Aorta (tissue), 4 donors: ENCODE data around the gene MCM5. TPM values are rescaled to one million over a fixed set of nuclear protein-coding genes. Genes with fewer than 3 reads are reported as not detected.

ENCODE experiments used
- polyA plus RNA-seq, 2 donors: library from polyadenylated mRNA; stranded (reverse); fragments of 200-250 nt; gene quantifications; one replicate each; pipeline ENCODE4 v1.2.3, GENCODE V29; 2013
- total RNA-seq, 2 donors: library from RNA; stranded (reverse); fragmentation: NEBNext Ultra II Directional; extraction: Animal tissue kit (Norgen Biotek cat#: 25700); gene quantifications; one replicate each; pipeline ENCODE4 v1.2.1, GENCODE V29; 2021
- donor health status: healthy with polysubstance abuse.
- donor health status: Bipolar disorder and iron deficiency.
- donor health status: DM: no; HTN: no; CAD: no.
- donor health status: DM: yes; HTN: yes; CAD: no.

The MCM5 gene
- total and polyA plus RNA-seq, 4 donors: 4.0 to 24.8 (median 19.9) TPM

Other genes starting within 250 kb of the MCM5 start
- gene HMGXB4, start 142.6 kb upstream of the MCM5 start, total RNA-seq: 10 to 100 TPM; 15.3 to 16.0 TPM
- 1 to 10 TPM; 7.5 to 9.3 TPM for gene HMGXB4, start 142.6 kb upstream of the MCM5 start, polyA plus RNA-seq
- 10 to 100 TPM; 49.5 to 50.5 TPM for gene TOM1, start 100.2 kb upstream of the MCM5 start, total RNA-seq
- 10 to 100 TPM; 19.8 to 38.5 TPM for gene TOM1, start 100.2 kb upstream of the MCM5 start, polyA plus RNA-seq
- gene HMOX1, start 19.0 kb upstream of the MCM5 start, total RNA-seq: 10 to 100 TPM; 29.1 to 53.6 TPM
- gene HMOX1, start 19.0 kb upstream of the MCM5 start, polyA plus RNA-seq: 10 to 100 TPM in 1 of 2 donors, 1 to 10 TPM in 1; 9.6 to 34.6 TPM
- gene RASD2, start 140.7 kb downstream of the MCM5 start, total RNA-seq: 10 to 100 TPM; 12.2 to 29.8 TPM
- 1 to 10 TPM in 1 of 2 donors, under 1 TPM in 1; 0.77 to 3.5 TPM for gene RASD2, start 140.7 kb downstream of the MCM5 start, polyA plus RNA-seq
- gene MB, start 217.2 kb downstream of the MCM5 start, total RNA-seq: not detected
- gene MB, start 217.2 kb downstream of the MCM5 start, polyA plus RNA-seq: 10 to 100 TPM in 1 of 2 donors, 1 to 10 TPM in 1; 2.8 to 24.7 TPM
- gene APOL6, start 248.3 kb downstream of the MCM5 start, total RNA-seq: 10 to 100 TPM; 12.4 to 19.0 TPM
- gene APOL6, start 248.3 kb downstream of the MCM5 start, polyA plus RNA-seq: 1 to 10 TPM; 5.0 to 8.4 TPM